Measurements from ENCODE around the gene RDX. TPM values are rescaled to one million over a fixed set of nuclear protein-coding genes. Genes with fewer than 3 reads are reported as not detected.

Gene RDX
- total and polyA plus RNA-seq, 2 of the 8 experiments (the other 6 are each of a cell fraction or from before 2014, with no cell fraction given) = 27.4 to 100 TPM

- no peak overlapping the region for H2BK20ac ChIP-seq (ENCODE audit: low read length)
- H4K8ac ChIP-seq (ENCODE audit: extremely low read depth, insufficient read depth, low read length) = peak overlapping the region; percentile 95; the same call in 1 of the 2 replicates
- peak overlapping the region; percentile 90; the same call in 1 of the 2 replicates for H3K27ac ChIP-seq (ENCODE audit: low read depth, low read length)
- no peaks in the 10 kb centered on the region for H3K36me3 ChIP-seq (ENCODE audit: control insufficient read depth in 2 of 4, insufficient read depth in 4 of 4, low read length in 3 of 4)
- H3K4me2 ChIP-seq (ENCODE audit: insufficient read depth in 1 of 2, low read depth in 2 of 2, low read length in 2 of 2) = peak overlapping the region; percentile 58 to 75
- no peaks in the 10 kb centered on the region for H3K27me3 ChIP-seq (replicated peaks in 1 of 4; ENCODE audit: control insufficient read depth in 3 of 4, extremely low read depth in 1 of 4, insufficient read depth in 3 of 4, low read length in 3 of 4)
- 2% methylated on average over 34 of the region's 39 CpGs; no CpG with 5 or more reads in 1 of the 2 experiments for WGBS, 2 experiments (ENCODE audit: extremely low coverage in 1 of 2, insufficient coverage in 1 of 2, insufficient read length in 1 of 2, insufficient replicate concordance in 2 of 2, low coverage in 1 of 2, low lambda C conversion rate in 2 of 2, missing lambda C conversion rate in 1 of 2)
- peak overlapping the region; percentile 70 to 95 (median 87) for H3K9ac ChIP-seq (replicated peaks in 1 of 4; ENCODE audit: extremely low read depth in 1 of 4, low read depth in 3 of 4, low read length in 3 of 4)
- no peak overlapping the region for H2BK120ac ChIP-seq (replicated peaks; ENCODE audit: low read depth, low read length)
- CTCF ChIA-PET (ENCODE audit: partially characterized antibody) = interaction anchor here (1.9 kb wide), 1 partner anchor 33 kb away, joined by 6 read pairs; no protein-coding TSS in a partner anchor
- no peak overlapping the region for H2BK5ac ChIP-seq (ENCODE audit: low read depth, low read length)
- no peak overlapping the region for H4K91ac ChIP-seq (replicated peaks; ENCODE audit: insufficient read length, low read length)
- H3K4me1 ChIP-seq (replicated peaks in 1 of 4; ENCODE audit: control insufficient read depth in 3 of 4, insufficient read depth in 4 of 4, low read length in 3 of 4) = peaks cover 4 to 11% (median 7%) of the 10 kb centered on the region in 4 experiments; a peak in 5 of 7 replicates
- no peak overlapping the region for H3K14ac ChIP-seq (ENCODE audit: insufficient read length)
- H3K79me2 ChIP-seq (ENCODE audit: control insufficient read depth in 1 of 2, insufficient read depth in 2 of 2, low read length in 2 of 2) = peaks cover 8 to 53% of the 10 kb centered on the region in 2 experiments
- peak overlapping the region; percentile 38 for H3K4ac ChIP-seq (replicated peaks; ENCODE audit: insufficient read length, low read depth, low read length)
- H3K23me2 ChIP-seq (ENCODE audit: low read depth, low read length) = no peaks in the 10 kb centered on the region; the same call in 1 of the 2 replicates
- H2BK15ac ChIP-seq (ENCODE audit: low read length) = no peak overlapping the region
- H2AFZ ChIP-seq (ENCODE audit: low read length) = no peak overlapping the region
- no peak overlapping the region for H2AK5ac ChIP-seq (ENCODE audit: low read depth, low read length)
- H3K18ac ChIP-seq (ENCODE audit: extremely low read depth, low read length) = peak overlapping the region; percentile 48
- H3K9me3 ChIP-seq (ENCODE audit: insufficient read depth in 2 of 2, low read depth in 1 of 2, low read length in 1 of 2) = no peaks in the 10 kb centered on the region
- H3K56ac ChIP-seq (replicated peaks; ENCODE audit: insufficient read length, low read depth, low read length) = peak overlapping the region; percentile 59
- H3K79me1 ChIP-seq (ENCODE audit: low read depth, low read length) = peaks cover 4% of the 10 kb centered on the region; the same call in 1 of the 2 replicates
- no peak overlapping the region for H2BK12ac ChIP-seq (ENCODE audit: low read depth, low read length)
- peak overlapping the region; percentile 82 for H4K5ac ChIP-seq (ENCODE audit: insufficient read length, low read depth, low read length)
- FAIRE-seq (no peak), DNase-seq (ENCODE audit: low read depth in 1 of 2, low spot score in 2 of 2) (peak in 1 of 2 experiments; percentile 64)
- POLR2A ChIA-PET (ENCODE audit: partially characterized antibody) = interaction anchor here (0.6 to 2.1 kb wide), 4 partner anchors 9 to 81 kb away, joined by 3 to 8 read pairs (median 3); no protein-coding TSS in a partner anchor
- no peak overlapping the region for H3K23ac ChIP-seq (ENCODE audit: insufficient read length)
- H4K20me1 ChIP-seq (replicated peaks in 1 of 2; ENCODE audit: control insufficient read depth in 1 of 2, insufficient read depth in 2 of 2, low read length in 2 of 2) = peaks cover 4 to 8% of the 10 kb centered on the region in 2 experiments
- peak overlapping the region; percentile 72 to 93 (median 88) for H3K4me3 ChIP-seq (ENCODE audit: extremely low read depth in 1 of 4, insufficient read depth in 2 of 4, low read depth in 3 of 4, low read length in 4 of 4)
Observed at GRCh38 chr11:110295531-110296225, 736 bp downstream of the RDX start.

Data from H1 (cell line).